DMS53 treated with DMSO at 0.1 percent for 48 hours (cell line): ENCODE data around the gene ASXL2.
A peak's percentile ranks its signal among the peaks of the same experiment; 100 is the strongest.
"Not testable (repeated sequence)": the region's sequence is repeated elsewhere in the genome, so short reads cannot be mapped to it uniquely, and the experiment has no call there.

Experiments used
- DNase-seq: peaks from one replicate; lab custom pipeline; 2025; ENCODE audit not compliant: unreplicated experiment; lab: John Stamatoyannopoulos, UW

ASXL2 gene

DNA sequence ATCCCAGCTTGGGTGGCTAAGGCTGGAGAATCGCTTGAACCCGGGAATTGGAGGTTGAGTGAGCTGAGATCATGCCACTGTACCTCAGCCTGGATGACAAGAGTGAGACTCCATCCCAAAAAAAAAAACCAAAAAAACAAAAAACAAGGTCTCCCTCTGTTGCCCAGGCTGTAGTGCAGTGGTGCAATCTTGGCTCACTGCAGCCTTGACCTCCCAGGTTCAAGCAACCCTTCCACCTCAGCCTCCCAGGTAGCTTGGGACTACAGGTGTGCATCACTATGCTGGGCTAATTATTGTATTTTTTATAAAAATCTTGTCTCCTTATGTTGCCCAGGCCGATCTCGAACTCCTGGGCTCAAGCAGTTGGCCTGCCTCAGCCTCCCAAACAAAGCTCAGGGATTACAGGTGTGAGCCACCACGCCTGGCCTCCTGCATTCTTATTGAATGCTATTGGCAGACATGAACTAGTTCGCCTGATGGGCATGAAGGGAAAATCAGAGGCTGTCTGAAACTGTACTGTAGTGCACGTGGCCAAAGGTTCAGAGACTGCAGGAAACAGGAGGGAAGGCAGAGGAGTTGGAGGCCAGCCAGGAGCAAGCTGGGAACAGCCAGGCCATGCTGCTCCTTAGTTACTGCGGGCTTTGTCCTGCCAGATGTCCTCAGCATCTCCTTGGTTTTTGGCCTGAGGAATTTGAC lies 16.0 kb upstream of the ASXL2 start:
- no peak for DNase-seq

DNA sequence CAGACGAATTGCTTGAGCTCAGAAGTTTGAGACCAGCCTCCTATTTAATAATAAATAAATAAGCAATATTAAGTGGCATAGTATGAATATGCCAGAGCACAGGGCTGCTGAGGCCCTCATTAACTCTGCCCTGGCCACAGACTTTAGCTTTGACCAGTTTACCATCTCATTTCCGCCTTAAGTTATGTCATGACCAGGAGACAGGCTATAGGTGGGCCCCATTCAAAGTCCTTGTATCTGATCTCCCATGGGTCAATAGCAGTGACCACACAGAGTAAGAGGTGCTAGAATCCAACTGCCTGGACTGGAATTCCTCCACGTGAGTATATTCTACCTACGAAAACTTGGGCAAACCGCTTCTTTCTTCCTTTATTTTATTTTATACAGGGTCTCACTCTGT lies 13.4 kb upstream of the ASXL2 start:
- DNase-seq, result no peak

DNA sequence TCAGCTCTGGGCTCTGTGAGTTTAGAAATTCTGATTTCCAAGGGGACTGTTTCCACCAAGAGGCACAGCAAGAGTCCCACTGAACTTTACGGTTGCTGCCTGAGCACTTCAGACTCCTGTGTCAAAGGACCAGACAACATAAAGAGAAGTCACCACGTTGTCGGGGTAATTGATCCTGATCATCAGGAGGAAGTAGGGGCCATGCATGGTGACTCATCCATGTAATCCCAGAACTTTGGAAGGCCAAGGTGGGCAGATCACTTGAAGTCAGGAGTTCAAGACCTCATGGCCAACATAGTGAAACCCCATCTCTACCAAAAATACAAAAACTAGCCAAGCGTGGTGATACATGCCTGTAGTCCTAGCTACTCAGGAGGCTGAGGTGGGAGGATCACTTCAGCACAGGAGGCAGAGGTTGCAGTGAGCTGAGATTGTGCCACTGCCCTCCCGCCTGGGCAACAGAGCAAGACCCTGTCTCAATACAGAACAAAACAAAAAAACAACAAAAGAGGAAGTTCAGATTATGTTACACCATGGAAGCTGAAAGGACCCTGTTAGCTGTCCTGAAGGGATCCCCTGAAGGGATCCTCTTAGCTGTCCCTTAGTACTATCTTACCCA lies 9.4 kb upstream of the ASXL2 start:
- DNase-seq, result no peak

DNA sequence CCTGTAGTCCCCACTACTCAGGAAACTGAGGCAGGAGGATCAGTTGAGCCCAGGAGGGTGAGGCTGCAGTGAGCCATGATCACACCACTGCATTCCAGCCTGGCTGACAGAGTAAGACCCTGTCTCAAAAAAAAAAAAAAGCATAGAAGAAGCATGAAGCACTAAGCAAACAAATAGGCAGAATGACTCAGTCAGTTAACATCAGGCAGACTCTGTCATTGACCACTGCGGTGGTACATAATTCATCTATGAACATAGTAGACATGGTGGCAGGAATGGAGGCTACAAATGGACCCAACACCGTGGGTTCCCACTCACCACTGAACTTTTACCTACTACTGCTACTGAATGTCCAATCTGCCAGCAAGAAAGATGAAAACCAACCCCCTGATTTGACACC lies 7.6 kb upstream of the ASXL2 start:
- DNase-seq, result peak; percentile 46

DNA sequence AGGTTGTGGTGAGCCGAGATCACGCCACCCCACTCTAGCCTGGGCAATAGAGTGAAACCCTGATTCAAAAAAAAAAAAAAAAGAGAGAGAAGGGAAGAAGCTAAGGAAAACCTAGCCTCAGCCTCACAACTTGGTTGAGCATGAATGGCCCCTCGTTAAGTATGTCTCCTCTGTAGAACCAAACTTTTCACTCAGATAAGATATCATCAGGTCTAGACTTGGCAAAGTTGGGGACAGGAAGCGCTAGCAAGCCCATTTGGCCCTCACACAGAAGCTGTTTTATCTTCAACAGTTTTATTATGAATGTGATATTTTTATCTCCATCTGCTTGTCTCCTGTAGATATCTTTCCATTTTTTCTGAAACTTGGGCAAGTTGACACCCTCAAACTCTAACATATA lies 3.5 kb upstream of the ASXL2 start:
- no peak for DNase-seq

DNA sequence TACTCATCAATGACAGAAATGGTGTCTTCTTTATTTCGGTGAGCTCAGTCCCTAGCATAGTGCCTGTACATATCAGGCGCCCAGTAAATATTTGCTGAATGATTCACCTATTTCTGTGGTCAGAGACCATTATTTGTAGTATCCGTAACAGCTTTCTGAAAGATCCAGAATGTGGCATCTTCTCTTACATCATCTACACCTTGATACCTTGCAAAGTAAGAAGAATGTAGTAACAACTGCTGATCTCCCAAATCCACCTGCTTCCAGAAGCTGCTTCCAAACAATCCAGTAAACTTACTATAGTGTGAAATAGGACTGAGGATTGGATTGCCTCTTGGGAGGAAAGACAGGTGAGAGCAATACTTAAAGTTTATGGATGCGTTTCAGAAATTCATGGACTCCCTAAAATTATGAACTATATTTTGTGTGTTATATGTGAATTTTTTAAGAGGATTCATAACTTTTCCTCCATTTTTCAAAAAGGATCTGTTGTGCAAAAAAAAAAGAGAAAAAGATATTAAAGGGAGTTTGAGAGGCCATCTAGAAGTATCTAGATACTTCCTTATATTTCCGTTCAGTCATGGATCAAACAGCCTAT lies 945 bp upstream of the ASXL2 start:
- peak; percentile 74 for DNase-seq

DNA sequence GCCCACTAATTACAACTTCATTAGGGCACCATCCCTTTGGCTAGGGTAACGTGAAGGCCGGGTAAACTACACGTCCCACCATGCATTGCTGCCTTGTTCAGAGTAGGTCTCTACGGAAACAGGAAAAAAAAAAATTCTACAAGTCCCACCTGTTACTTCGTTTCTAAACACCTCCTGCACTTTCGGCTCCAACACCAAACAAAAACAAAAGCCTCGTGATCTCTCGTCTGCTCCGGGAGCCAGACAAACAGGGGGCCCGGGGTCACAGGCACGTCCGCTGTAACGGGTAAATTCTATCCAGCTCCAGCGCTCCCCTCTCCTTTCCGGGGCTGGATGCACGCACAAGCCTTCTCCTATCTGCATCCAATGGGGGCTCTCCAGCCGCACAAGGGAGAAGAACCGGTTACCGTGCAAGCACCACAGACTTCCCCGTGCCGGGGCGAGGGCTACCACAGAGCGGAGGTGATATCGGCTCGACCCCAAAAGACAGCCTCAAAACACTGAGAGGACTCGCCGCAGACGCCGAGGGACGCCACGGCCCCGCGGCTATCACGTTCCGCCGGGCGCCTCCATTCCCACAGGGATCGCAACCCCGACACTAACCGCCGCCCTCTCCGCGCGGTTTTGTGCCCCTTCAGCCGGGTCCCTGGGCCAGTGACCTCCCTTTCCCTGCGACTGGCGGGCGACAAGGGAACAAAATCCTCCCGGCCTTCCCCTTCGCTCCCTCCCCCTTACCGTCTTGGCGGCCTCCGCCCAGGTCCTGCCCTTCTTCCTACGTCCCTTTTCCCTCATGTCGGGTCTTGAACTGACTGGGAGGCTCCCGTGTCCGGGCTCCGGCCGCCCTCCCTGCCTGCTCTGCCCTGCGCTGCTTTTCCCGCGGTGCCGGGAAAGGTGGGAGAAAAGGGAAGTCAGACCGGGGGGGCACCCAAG lies 591 bp downstream of the ASXL2 start:
- peak; percentile 36 for DNase-seq

DNA sequence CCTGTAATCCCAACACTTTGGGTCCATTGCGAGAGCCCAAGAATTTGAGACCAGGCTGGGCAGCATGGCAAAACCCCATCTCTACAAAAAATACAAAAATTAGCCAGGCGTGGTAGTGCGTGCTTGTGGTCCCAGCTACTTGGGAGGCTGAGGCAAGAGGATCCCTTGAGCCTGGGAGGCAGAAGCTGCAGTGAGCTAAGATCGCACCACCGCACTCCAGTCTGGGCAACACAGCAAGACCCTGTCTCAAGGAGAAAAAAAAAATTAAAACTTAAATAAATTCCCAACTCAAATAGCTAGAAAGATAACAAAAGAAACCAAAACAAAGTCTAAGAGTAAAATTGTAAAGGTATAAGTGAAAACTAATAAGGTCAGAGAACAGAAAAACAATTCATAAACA lies 6.2 kb downstream of the ASXL2 start:
- no peak for DNase-seq

DNA sequence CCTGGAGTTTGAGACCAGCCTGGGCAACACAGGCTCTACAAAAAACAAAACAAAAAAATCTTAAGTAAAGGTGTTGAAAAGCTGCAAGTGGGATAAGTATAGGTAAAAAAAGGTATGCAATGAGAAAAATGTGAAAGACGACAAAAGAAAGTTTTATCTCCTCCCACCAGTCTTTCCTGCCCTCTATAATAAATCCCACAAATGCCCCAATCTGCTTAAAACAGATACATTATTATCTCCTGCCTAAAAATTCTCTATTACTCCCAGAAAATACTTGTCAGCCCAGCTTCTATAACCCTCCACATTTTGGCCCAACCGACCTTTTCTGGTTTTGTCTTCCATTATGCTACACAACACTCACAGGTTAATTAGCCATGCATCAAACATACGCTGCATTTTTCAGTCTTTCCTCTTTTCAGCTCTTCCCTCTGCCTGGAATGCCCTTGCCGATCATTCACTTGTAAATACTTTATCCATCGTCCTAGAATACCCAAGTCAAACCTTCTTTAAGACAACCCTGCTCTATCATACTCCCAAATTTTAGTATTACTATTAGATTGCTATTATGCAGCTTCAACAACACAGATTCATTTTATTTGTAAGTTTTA lies 10.8 kb downstream of the ASXL2 start:
- DNase-seq, result no peak

DNA sequence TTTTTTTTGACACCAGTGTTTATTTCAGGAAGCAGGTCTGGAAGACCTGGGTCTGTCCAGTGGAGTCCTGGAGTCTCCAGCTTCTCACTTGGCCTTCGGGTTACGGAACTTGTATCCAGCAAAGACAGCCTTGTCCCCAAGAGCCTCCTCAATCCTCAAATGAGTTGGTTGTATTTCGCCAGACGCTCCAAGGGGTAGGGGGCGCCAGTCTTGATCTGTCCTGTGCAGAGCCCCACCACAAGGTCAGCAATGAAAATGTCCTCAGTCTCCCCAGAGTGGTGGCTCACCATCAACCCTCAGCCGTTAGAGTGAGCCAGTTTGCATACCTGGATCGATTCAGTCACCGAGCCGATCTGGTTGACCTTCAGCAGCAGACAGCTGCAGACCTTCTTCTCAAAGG lies 21.9 kb downstream of the ASXL2 start:
- no peak for DNase-seq

DNA sequence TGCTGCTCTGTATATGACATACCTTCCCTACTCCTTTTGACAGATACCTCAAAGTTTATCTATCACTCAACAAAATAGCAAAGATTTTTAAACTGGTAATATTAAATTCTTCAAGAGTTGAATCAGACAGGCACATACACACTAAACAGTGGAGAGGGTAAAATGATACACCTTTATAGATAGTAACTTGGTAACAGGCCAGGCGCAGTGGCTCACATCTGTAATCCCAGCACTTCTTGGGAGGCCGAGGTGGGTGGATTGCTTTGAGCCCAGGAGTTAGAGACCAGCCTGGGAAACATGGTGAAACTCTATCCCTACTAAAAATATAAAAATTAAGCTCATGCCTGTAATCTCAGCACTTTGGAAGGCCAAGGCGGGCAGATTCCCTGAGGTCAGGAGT lies 23.2 kb downstream of the ASXL2 start:
- no peak for DNase-seq

DNA sequence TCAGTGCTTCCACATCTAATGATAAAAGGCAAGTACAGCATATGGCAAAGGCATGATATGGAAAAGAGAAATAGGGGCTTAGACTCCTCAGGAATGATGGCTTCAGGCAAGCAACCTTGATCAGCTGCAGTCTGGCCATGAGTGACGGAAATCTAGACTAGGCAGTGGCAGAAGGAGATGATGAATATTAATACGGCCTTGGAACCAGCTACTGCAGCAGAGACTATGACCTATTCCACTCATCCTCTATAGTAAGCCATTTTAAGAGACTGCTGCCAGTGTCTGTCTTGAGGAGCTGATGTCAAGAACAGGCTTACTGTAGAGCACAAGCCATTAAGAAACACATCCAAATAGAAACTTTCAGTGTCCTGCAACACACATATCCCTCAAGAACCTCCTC lies 23.7 kb downstream of the ASXL2 start:
- no peak for DNase-seq

DNA sequence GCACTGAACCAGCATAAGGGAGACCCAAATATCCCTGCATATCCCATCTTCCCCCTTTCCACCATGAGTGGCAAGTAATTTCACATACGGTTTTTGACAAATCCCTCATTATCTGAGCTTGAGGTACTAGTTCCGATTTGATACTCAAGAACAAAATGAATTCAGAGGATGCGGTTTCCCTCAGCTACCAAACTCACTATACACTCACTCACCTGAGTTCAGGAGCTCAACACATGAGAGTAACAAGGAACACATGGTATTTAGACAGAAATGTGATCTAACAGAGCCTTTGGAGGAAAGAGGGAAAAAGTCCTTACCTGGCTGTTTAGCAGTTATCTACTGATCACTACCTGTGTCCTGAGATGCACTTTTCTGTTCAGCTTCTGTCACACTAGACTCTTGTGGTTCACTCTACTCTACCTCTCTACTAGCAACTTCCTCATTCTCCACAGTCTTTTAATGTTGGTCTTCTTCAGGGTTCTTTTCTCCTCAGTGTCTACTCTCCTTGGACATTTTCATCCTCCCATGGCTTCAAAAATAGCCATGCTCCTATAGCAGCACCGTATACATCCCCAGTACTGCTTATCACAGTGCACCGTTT lies 25.1 kb downstream of the ASXL2 start:
- no peak for DNase-seq

DNA sequence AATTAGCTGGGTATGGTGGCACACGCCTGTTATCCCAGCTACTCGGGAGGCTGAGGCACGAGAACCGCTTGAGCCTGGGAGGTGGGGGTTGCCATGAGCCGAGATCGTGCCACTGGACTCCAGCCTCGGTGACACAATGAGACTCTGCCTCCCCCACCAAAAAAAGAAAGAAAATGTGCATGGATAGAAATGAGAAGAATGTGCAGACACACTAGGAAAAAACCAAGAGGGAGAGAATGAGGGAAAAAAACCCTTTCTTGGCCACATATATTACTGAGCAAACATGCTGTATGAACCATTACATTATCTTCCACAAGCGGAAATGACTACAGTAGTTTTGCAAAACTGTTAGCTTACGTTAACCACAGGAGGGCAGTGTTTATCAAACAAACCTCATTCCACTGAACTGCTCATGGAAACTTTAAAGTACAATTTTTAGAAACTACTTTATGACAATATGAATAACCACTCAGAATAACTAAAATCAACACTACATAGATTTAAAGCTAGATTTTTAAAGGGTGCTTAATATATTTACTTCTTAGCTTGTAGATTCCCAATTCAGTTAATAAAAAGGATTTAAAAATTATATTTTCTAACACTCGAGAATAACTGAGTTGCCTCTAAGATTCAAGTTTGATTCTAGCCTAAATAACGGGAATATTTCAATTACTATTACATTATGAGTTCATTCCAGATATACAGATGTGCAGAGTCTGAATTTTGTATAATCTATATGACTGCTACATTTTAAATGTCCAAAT lies 26.4 kb downstream of the ASXL2 start:
- peak; percentile 37 for DNase-seq

DNA sequence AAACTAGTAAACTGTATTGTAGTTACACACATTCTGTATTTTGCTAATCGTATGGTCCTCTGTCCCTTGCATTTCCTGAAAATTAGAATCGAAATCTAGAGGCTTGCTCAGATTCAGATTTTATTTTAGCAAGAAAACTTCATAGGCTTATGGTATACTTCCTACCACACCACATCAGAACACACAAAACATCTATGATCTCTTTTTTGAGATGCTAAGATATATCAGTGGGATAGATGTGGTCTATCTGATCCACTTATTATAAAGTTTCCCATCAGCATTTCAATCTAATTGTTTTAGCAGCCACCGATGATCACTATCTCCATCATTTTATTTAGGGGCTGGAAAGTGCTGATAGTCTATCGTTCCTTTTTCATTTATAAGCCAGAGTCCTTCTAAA lies 27.9 kb downstream of the ASXL2 start:
- not testable (repeated sequence) for DNase-seq

DNA sequence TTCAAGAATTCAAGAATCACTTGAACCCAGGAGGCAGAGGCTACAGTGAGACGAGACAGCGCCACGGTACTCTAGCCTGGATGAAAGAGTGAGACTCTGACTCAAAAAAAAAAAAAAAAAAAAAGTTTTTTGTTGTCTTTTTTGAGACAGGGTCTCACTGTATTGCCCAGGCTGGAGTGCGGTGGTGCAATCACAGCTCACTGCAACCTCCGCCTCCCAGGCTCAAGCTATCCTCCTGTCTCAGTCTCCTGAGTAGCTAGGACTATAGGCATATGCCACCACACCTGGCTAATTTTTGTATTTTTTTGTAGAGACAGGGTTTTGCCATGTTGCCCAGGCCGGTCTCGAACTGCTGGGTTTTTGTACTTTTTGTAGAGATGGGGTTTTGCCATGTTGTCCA lies 28.9 kb downstream of the ASXL2 start:
- DNase-seq, result not testable (repeated sequence)

DNA sequence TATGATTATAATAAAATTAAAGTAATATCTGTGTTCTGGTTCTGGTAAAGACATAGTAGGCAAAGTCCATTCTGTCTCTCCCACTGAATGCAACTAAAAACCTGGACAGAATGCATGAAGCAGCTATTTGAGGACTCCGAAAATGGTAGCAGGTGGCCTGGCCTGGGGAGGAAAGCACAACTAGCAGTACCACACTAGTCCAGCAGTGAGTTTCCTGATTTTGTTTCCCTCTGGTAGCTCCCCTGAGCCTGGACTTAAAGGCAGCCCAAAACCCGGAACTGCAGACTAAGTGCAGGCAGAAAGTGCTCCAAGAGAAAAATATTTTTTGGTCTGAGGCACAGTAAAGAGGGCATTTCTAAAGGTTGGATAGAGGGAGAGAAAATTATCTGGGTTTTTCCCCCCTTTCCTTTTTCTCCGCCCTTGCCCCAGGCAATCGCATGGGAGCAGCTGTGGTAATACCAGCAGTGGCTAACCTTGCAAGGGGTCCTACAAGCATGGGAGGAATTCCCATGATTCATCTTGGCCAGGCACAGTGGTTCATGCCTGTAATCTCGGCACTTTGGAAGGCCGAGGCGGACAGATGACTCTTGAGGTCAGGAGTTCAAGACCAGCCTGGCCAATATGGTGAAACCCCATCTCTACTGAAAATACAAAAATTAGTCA lies 32.3 kb downstream of the ASXL2 start:
- DNase-seq, result no peak

DNA sequence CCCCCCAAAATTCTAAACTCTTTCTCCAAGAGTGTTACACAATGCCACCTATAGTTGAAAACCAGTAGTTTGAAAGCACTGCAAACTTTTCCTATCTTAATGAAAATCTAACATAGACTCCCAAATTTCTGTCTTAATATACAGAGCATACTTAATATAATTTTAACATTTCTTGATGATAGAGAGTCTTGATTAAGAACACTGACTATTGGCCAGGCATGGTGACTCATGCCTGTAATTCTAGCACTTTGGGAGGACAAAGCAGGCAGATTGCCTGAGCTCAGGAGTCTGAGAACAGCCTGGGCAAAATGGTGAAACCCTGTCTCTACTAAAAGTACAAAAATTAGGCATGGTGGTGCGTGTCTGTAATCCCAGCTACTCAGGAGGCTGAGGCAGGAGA lies 34.2 kb downstream of the ASXL2 start:
- DNase-seq, result no peak

DNA sequence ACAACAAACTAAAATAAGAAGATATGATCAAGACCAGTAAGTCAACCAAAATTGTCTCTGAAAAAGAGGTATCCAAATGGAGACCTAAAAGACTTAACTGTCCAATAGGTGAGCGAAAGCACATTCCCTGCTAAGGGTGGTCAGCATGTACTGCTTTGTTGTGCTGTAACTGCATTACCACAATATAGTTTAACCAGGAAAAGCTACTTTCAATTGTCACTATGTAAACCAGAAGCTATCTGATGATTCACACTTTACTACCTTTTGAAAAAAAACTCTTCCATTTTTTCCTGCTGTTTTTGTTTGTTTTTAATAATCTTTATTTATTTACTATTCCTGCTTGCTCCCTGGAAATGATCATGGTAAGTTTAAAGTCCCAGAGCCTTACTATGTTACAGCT lies 36.1 kb downstream of the ASXL2 start:
- peak; percentile 18 for DNase-seq
